Ramos (cell line): Measurements from ENCODE around the gene C22orf42.
"Not testable (repeated sequence)": the region's sequence is repeated elsewhere in the genome, so short reads cannot be mapped to it uniquely, and the experiment has no call there.

ENCODE experiments used
- in situ Hi-C: fragments of 300-500 bp; cut with MboI; formaldehyde crosslinking; loops from one replicate; pipeline ENCODE4 v1.14.3; 2022; ENCODE audit warnings: low sequenced_read_pairs; ENCODE audit not compliant: unreplicated experiment

Gene C22orf42

GRCh38 chr22:32193346-32193745 lies 34.2 kb upstream of the C22orf42 start:
- in situ Hi-C loops = loop anchor here (10.0 kb wide), 1 partner anchor 61 kb away; the partner anchor contains the start of gene SLC5A4

- in situ Hi-C loops = loop anchor here (10.0 kb wide), 1 partner anchor 64 kb away; the partner anchor contains the start of gene SLC5A4
Observed at GRCh38 chr22:32191021-32191420, 31.9 kb upstream of the C22orf42 start.

GRCh38 chr22:32185821-32186220 lies 26.7 kb upstream of the C22orf42 start:
- in situ Hi-C loops = no loop called here

- in situ Hi-C loops = no loop called here
Observed at GRCh38 chr22:32183625-32184024, 24.5 kb upstream of the C22orf42 start.

GRCh38 chr22:32181043-32181442 lies 21.9 kb upstream of the C22orf42 start:
- in situ Hi-C loops = no loop called here

- in situ Hi-C loops = no loop called here
Observed at GRCh38 chr22:32177221-32177765, 18.2 kb upstream of the C22orf42 start.

- in situ Hi-C loops = no loop called here
Observed at GRCh38 chr22:32175683-32176644, 16.9 kb upstream of the C22orf42 start.

- in situ Hi-C loops = no loop called here
Observed at GRCh38 chr22:32175115-32175514, 16.0 kb upstream of the C22orf42 start.

- in situ Hi-C loops = no loop called here
Observed at GRCh38 chr22:32165681-32166080, 6.6 kb upstream of the C22orf42 start.

- in situ Hi-C loops = no loop called here
Observed at GRCh38 chr22:32164075-32164860, 5.2 kb upstream of the C22orf42 start.

- in situ Hi-C loops = not testable (repeated sequence)
Observed at GRCh38 chr22:32160411-32160810, 1.3 kb upstream of the C22orf42 start.

- in situ Hi-C loops = not testable (repeated sequence)
Observed at GRCh38 chr22:32157632-32158031, 1.5 kb downstream of the C22orf42 start.

GRCh38 chr22:32154727-32155126 lies 4.4 kb downstream of the C22orf42 start:
- in situ Hi-C loops = not testable (repeated sequence)

GRCh38 chr22:32151641-32152040 lies 7.5 kb downstream of the C22orf42 start:
- in situ Hi-C loops = not testable (repeated sequence)

GRCh38 chr22:32150647-32151046 lies 8.5 kb downstream of the C22orf42 start:
- in situ Hi-C loops = not testable (repeated sequence)

- in situ Hi-C loops = loop anchor here (25.0 kb wide), 1 partner anchor 314 kb away; the partner anchor contains the start of genes BPIFC and FBXO7
Observed at GRCh38 chr22:32148372-32148771, 10.7 kb downstream of the C22orf42 start.

- in situ Hi-C loops = loop anchor here (25.0 kb wide), 1 partner anchor 315 kb away; the partner anchor contains the start of genes BPIFC and FBXO7
Observed at GRCh38 chr22:32147128-32147527, 12.0 kb downstream of the C22orf42 start.

- in situ Hi-C loops = loop anchor here (25.0 kb wide), 1 partner anchor 318 kb away; the partner anchor contains the start of genes BPIFC and FBXO7
Observed at GRCh38 chr22:32144496-32145274, 14.4 kb downstream of the C22orf42 start.

GRCh38 chr22:32142600-32142999 lies 16.5 kb downstream of the C22orf42 start:
- in situ Hi-C loops = loop anchor here (25.0 kb wide), 1 partner anchor 320 kb away; the partner anchor contains the start of genes BPIFC and FBXO7
